HG02943 (cell line): ENCODE measurements around the gene HEY2.
"Not testable (repeated sequence)": the region's sequence is repeated elsewhere in the genome, so short reads cannot be mapped to it uniquely, and the experiment has no call there.

Experiments
- ATAC-seq: cut with Tn5 transposase; IDR thresholded peaks from one replicate; pipeline ENCODE4 v1.9.1; 2021; ENCODE audit warnings: mild to moderate bottlenecking, low read depth, moderate library complexity; ENCODE audit not compliant: unreplicated experiment

Gene HEY2

GRCh38 chr6:125765944-125766343, 16.5 kb downstream of the HEY2 start:
- no peak for ATAC-seq

GRCh38 chr6:125766641-125767040, 17.2 kb downstream of the HEY2 start:
- no peak for ATAC-seq

- no peak for ATAC-seq
Measured at GRCh38 chr6:125769147-125769783, 19.8 kb downstream of the HEY2 start.

GRCh38 chr6:125773387-125774341, 24.2 kb downstream of the HEY2 start:
- no peak for ATAC-seq

GRCh38 chr6:125776107-125776826, 26.8 kb downstream of the HEY2 start:
- ATAC-seq, result not testable (repeated sequence)

GRCh38 chr6:125779924-125780539, 30.6 kb downstream of the HEY2 start:
- peak; percentile 84 for ATAC-seq

GRCh38 chr6:125780540-125781313, 31.3 kb downstream of the HEY2 start:
- peak; percentile 78 for ATAC-seq

- peak; percentile 49 for ATAC-seq
Measured at GRCh38 chr6:125781314-125781868, 32.0 kb downstream of the HEY2 start.

- ATAC-seq, result no peak
Measured at GRCh38 chr6:125784365-125784764, 34.9 kb downstream of the HEY2 start.

- ATAC-seq, result no peak
Measured at GRCh38 chr6:125787791-125788190, 38.4 kb downstream of the HEY2 start.

GRCh38 chr6:125789167-125789566, 39.7 kb downstream of the HEY2 start:
- ATAC-seq, result no peak

- peak; percentile 23 for ATAC-seq
Measured at GRCh38 chr6:125789576-125790357, 40.3 kb downstream of the HEY2 start.

- ATAC-seq, result peak; percentile 68
Measured at GRCh38 chr6:125790358-125791150, 41.1 kb downstream of the HEY2 start, which contains the start of gene NCOA7. TSS of gene NCOA7 (plus strand) at chr6:125790960. CDS start at chr6:125815355, 24,395 bp downstream.

- ATAC-seq, result peak; percentile 26
Measured at GRCh38 chr6:125791151-125791819, 41.9 kb downstream of the HEY2 start.

- no peak for ATAC-seq
Measured at GRCh38 chr6:125791820-125792165, 42.4 kb downstream of the HEY2 start.

GRCh38 chr6:125792172-125792571, 42.7 kb downstream of the HEY2 start:
- ATAC-seq, result no peak

GRCh38 chr6:125792680-125793079, 43.2 kb downstream of the HEY2 start:
- no peak for ATAC-seq
